Mucosa of rectum (tissue), 2 donors: Measurements from ENCODE around the gene ELF3.
"Not testable (repeated sequence)": the region's sequence is repeated elsewhere in the genome, so short reads cannot be mapped to it uniquely, and the experiment has no call there.

ENCODE experiments used
- H3K27ac ChIP-seq, 2 donors: one replicate each; pipeline ENCODE4 v1.7.0; 2013; ENCODE audit warnings: inconsistent platforms in 2 of 2, low read depth in 2 of 2, low read length in 2 of 2
- H3K27me3 ChIP-seq, 2 donors: one replicate each; pipeline ENCODE4 v1.7.0; 2013; ENCODE audit warnings: low read length in 2 of 2; ENCODE audit not compliant: control insufficient read depth in 2 of 2, insufficient read depth in 2 of 2
- H3K36me3 ChIP-seq, 2 donors: one replicate each; pipeline ENCODE4 v1.7.0; 2013; ENCODE audit warnings: low read length in 2 of 2; ENCODE audit not compliant: control insufficient read depth in 2 of 2, insufficient read depth in 2 of 2
- H3K4me1 ChIP-seq, 2 donors: one replicate each; pipeline ENCODE4 v1.7.0; 2013; ENCODE audit warnings: low read length in 2 of 2, mild to moderate bottlenecking in 1 of 2; ENCODE audit not compliant: control insufficient read depth in 2 of 2, insufficient read depth in 2 of 2
- H3K4me3 ChIP-seq, 2 donors: one replicate each; pipeline ENCODE4 v1.7.0; 2013; ENCODE audit warnings: low read length in 2 of 2
- H3K9ac ChIP-seq, 2 donors: one replicate each; pipeline ENCODE4 v1.7.0; 2013; ENCODE audit warnings: low read length in 2 of 2, low read depth in 1 of 2, mild to moderate bottlenecking in 1 of 2
- H3K9me3 ChIP-seq, 2 donors: one replicate each; pipeline ENCODE4 v1.7.0; 2013; ENCODE audit warnings: low read length in 2 of 2; ENCODE audit not compliant: control insufficient read depth in 2 of 2
- donor health status: healthy.
- donor health status: Normal muscosa, but diverticular disease.

The ELF3 gene

GRCh38 chr1:202010180-202011015 is at the start of gene ELF3:
Gene ELF3, plus strand, starts transcription at chr1:202010587. Its CDS starts 550 bp downstream, at chr1:202011137.
- H3K36me3 ChIP-seq = peaks cover 44 to 55% of the 10 kb centered on the region in 2 donors
- H3K4me3 ChIP-seq = peak within 1 kb of the TSS; percentile 90 to 94
- no peaks in the 10 kb centered on the region for H3K27me3 ChIP-seq
- peaks cover 20 to 25% of the 10 kb centered on the region in 2 donors for H3K4me1 ChIP-seq
- H3K9ac ChIP-seq = peak within 1 kb of the TSS; percentile 99 to 100
- H3K9me3 ChIP-seq = no peaks in the 10 kb centered on the region
- peak within 1 kb of the TSS; percentile 99 to 100 for H3K27ac ChIP-seq

GRCh38 chr1:201962382-201962781 is 48.0 kb upstream of the ELF3 start:
- not testable (repeated sequence) for H3K27me3 ChIP-seq, H3K9me3 ChIP-seq, H3K4me3 ChIP-seq, H3K27ac ChIP-seq, H3K9ac ChIP-seq, H3K4me1 ChIP-seq
- peaks cover 45 to 63% of the 10 kb centered on the region in 2 donors for H3K36me3 ChIP-seq

- Histone ChIP-seq H3K9ac (no peak overlapping the region), H3K36me3 (peaks cover 47 to 62% of the 10 kb centered on the region in 2 donors), H3K4me1 (no peaks in the 10 kb centered on the region), H3K27ac (no peak overlapping the region), H3K27me3 (no peaks in the 10 kb centered on the region), H3K4me3 (no peak overlapping the region), H3K9me3 (no peaks in the 10 kb centered on the region)
Measured at GRCh38 chr1:201964261-201964660, 46.1 kb upstream of the ELF3 start.

- no peaks in the 10 kb centered on the region for H3K4me1 ChIP-seq
- H3K27me3 ChIP-seq = no peaks in the 10 kb centered on the region
- H3K36me3 ChIP-seq = peaks cover 65 to 66% of the 10 kb centered on the region in 2 donors
Measured at GRCh38 chr1:201966171-201966570, 44.2 kb upstream of the ELF3 start.

GRCh38 chr1:201968202-201968925 is 42.0 kb upstream of the ELF3 start:
- Histone ChIP-seq H3K4me3 (no peak overlapping the region), H3K27me3 (no peaks in the 10 kb centered on the region), H3K27ac (no peak overlapping the region), H3K9me3 (no peaks in the 10 kb centered on the region), H3K4me1 (no peaks in the 10 kb centered on the region), H3K9ac (no peak overlapping the region), H3K36me3 (peaks cover 50 to 56% of the 10 kb centered on the region in 2 donors)

More at GRCh38 chr1:201966171-201966570, 44.2 kb upstream of the ELF3 start:
- Histone ChIP-seq H3K4me3 (no peak overlapping the region), H3K27ac (no peak overlapping the region), H3K9me3 (no peaks in the 10 kb centered on the region), H3K9ac (no peak overlapping the region)

GRCh38 chr1:201970334-201971159 is 39.8 kb upstream of the ELF3 start:
- no peak overlapping the region for H3K4me3 ChIP-seq
- H3K9me3 ChIP-seq = no peaks in the 10 kb centered on the region
- H3K27me3 ChIP-seq = no peaks in the 10 kb centered on the region
- peaks cover 36 to 40% of the 10 kb centered on the region in 2 donors for H3K36me3 ChIP-seq
- H3K9ac ChIP-seq = no peak overlapping the region
- no peaks in the 10 kb centered on the region for H3K4me1 ChIP-seq
- H3K27ac ChIP-seq = no peak overlapping the region

GRCh38 chr1:201982082-201982622 is 28.2 kb upstream of the ELF3 start:
- H3K27ac ChIP-seq = peak overlapping the region; percentile 87 to 94
- peak overlapping the region; percentile 76 to 85 for H3K4me3 ChIP-seq
- peaks cover 12 to 19% of the 10 kb centered on the region in 2 donors for H3K4me1 ChIP-seq
- H3K9ac ChIP-seq = peak overlapping the region; percentile 44 to 73
- no peaks in the 10 kb centered on the region for H3K9me3 ChIP-seq
- no peaks in the 10 kb centered on the region for H3K36me3 ChIP-seq
- H3K27me3 ChIP-seq = no peaks in the 10 kb centered on the region

- Histone ChIP-seq H3K27me3 (no peaks in the 10 kb centered on the region), H3K4me3 (peak within 1 kb of the TSS; percentile 85 to 91), H3K36me3 (no peaks in the 10 kb centered on the region), H3K4me1 (peaks cover 12 to 19% of the 10 kb centered on the region in 2 donors), H3K9me3 (no peaks in the 10 kb centered on the region), H3K9ac (peak within 1 kb of the TSS; percentile 73 to 84), H3K27ac (peak within 1 kb of the TSS; percentile 87 to 94)
Measured at GRCh38 chr1:201982623-201983379, 27.6 kb upstream of the ELF3 start, which contains the start of gene RNPEP. Gene RNPEP, plus strand, starts transcription at chr1:201982648. Its CDS starts 19 bp downstream, at chr1:201982667.

GRCh38 chr1:201983380-201983805 is 27.0 kb upstream of the ELF3 start:
- peak overlapping the region; percentile 73 to 84 for H3K9ac ChIP-seq
- H3K4me3 ChIP-seq = peak overlapping the region; percentile 85 to 91
- peak overlapping the region; percentile 87 to 94 for H3K27ac ChIP-seq
- peaks cover 0 to 1% of the 10 kb centered on the region in 2 donors for H3K36me3 ChIP-seq
- peaks cover 12 to 19% of the 10 kb centered on the region in 2 donors for H3K4me1 ChIP-seq
- H3K27me3 ChIP-seq = no peaks in the 10 kb centered on the region
- H3K9me3 ChIP-seq = no peaks in the 10 kb centered on the region
